Tongue (tissue), 2 donors: ENCODE measurements around the gene PRPF40B. TPM values are rescaled to one million over a fixed set of nuclear protein-coding genes. Genes with fewer than 3 reads are reported as not detected.
A peak's percentile ranks its signal among the peaks of the same experiment; 100 is the strongest.
"Not testable (repeated sequence)": the region's sequence is repeated elsewhere in the genome, so short reads cannot be mapped to it uniquely, and the experiment has no call there.

Source experiments
- DNase-seq: peaks from one replicate; pipeline ENCODE4 v3.0.0-alpha.2; 2015
- total RNA-seq: library from RNA; depleted of rRNA; stranded (reverse); fragments of >200 nt; gene quantifications from one replicate; pipeline ENCODE4 v1.2.3, GENCODE V29; 2014

PRPF40B gene
- 17.8 TPM for total RNA-seq

GRCh38 chr12:49623142-49623904, at the start of gene PRPF40B:
Gene PRPF40B, plus strand, starts transcription at chr12:49623561. Its CDS starts 30 bp downstream, at chr12:49623591.
- peak; percentile 93 for DNase-seq

- no peak for DNase-seq
These were observed 45.6 kb upstream of the PRPF40B start for GRCh38 chr12:49577589-49578315.

GRCh38 chr12:49578471-49579112, 44.8 kb upstream of the PRPF40B start:
- no peak for DNase-seq

- peak; percentile 92 for DNase-seq
These were observed 42.5 kb upstream of the PRPF40B start for GRCh38 chr12:49580572-49581535.

- DNase-seq, result no peak
These were observed 41.2 kb upstream of the PRPF40B start for GRCh38 chr12:49582201-49582600.

- peak; percentile 44 for DNase-seq
These were observed 40.5 kb upstream of the PRPF40B start for GRCh38 chr12:49582850-49583249.

GRCh38 chr12:49583366-49584094, 39.8 kb upstream of the PRPF40B start:
- peak; percentile 93 for DNase-seq

- DNase-seq, result no peak
These were observed 38.8 kb upstream of the PRPF40B start for GRCh38 chr12:49584591-49584990.

- no peak for DNase-seq
These were observed 37.6 kb upstream of the PRPF40B start for GRCh38 chr12:49585477-49586459.

GRCh38 chr12:49587174-49587908, 36.0 kb upstream of the PRPF40B start:
- no peak for DNase-seq

GRCh38 chr12:49588281-49588680, 35.1 kb upstream of the PRPF40B start:
- DNase-seq, result no peak

GRCh38 chr12:49588721-49589516, 34.4 kb upstream of the PRPF40B start:
- DNase-seq, result no peak

GRCh38 chr12:49598527-49598926, 24.8 kb upstream of the PRPF40B start:
- no peak for DNase-seq

- no peak for DNase-seq
These were observed 23.4 kb upstream of the PRPF40B start for GRCh38 chr12:49599961-49600360.

GRCh38 chr12:49603721-49604120, 19.6 kb upstream of the PRPF40B start:
- no peak for DNase-seq

- no peak for DNase-seq
These were observed 18.5 kb upstream of the PRPF40B start for GRCh38 chr12:49604856-49605255.

- DNase-seq, result not testable (repeated sequence)
These were observed 17.8 kb upstream of the PRPF40B start, which contains the start of gene FAM186B for GRCh38 chr12:49605539-49605938. Gene FAM186B, minus strand, starts transcription at chr12:49605639. Its CDS starts 162 bp downstream, at chr12:49605477.
